Peyer's patch (tissue), 4 donors: ENCODE results near the gene CELF6. TPM values are rescaled to one million over a fixed set of nuclear protein-coding genes. Genes with fewer than 3 reads are reported as not detected.

Source experiments
- DNase-seq, 3 donors: peaks; one replicate each; pipeline ENCODE4 v3.0.0-alpha.2; 2017 to 2019
- H3K27ac ChIP-seq, 4 donors: fragments of 200-600 bp; sonication (generic); one replicate each; pipeline ENCODE4 v1.5.1; 2016 to 2019
- H3K27me3 ChIP-seq, 2 donors: fragments of 200-600 bp; sonication (generic); one replicate each; pipeline ENCODE4 v1.5.1; 2019
- H3K36me3 ChIP-seq, 3 donors: fragments of 200-600 bp; sonication (generic); one replicate each; pipeline ENCODE4 v1.5.1; 2016 to 2019
- H3K4me1 ChIP-seq, 4 donors: fragments of 200-600 bp; sonication (generic); one replicate each; pipeline ENCODE4 v1.5.1; 2016 to 2019
- H3K4me3 ChIP-seq, 4 donors: fragments of 200-600 bp; sonication (generic); 1 replicate in 3 of 4; 2 replicates in 1 of 4; pipeline ENCODE4 v1.5.1; 2016 to 2019; ENCODE audit warnings: mild to moderate bottlenecking in 1 of 4
- H3K9me3 ChIP-seq, 4 donors: fragments of 200-600 bp; sonication (generic); one replicate each; pipeline ENCODE4 v1.5.1; 2016 to 2019; ENCODE audit warnings: mild to moderate bottlenecking in 1 of 4
- CTCF ChIP-seq, 6 experiments: fragments of 450-650 bp in 4 of 6; fragments of 200-600 bp in 2 of 6; sonication (generic) in 1 of 6; IDR thresholded peaks; one replicate each; pipeline ENCODE4 v1.5.1; 2017 to 2019; ENCODE audit warnings: antibody characterized with exemption in 6 of 6, mild to moderate bottlenecking in 3 of 6, moderate library complexity in 1 of 6
- POLR2A ChIP-seq, 2 donors: fragments of 450-650 bp; IDR thresholded peaks; one replicate each; pipeline ENCODE4 v1.5.1; 2017; ENCODE audit warnings: antibody characterized with exemption in 2 of 2, mild to moderate bottlenecking in 2 of 2, moderate library complexity in 2 of 2
- total RNA-seq, 4 donors: library from RNA; depleted of rRNA; stranded (reverse); fragments of >200 nt; gene quantifications; one replicate each; pipeline ENCODE4 v1.1.0, GENCODE V29; 2016

CELF6 gene
- total RNA-seq, 4 donors from 2014 or later, result 1.8 to 3.7 (median 3.6) TPM; not detected in 1

GRCh38 chr15:72342385-72342784 lies 22.4 kb upstream of the CELF6 start:
- Histone ChIP-seq H3K36me3 (peaks cover 0 to 53% (median 0%) of the 10 kb centered on the region in 3 donors), H3K9me3 (no peaks in the 10 kb centered on the region), H3K4me3 (no peak overlapping the region), H3K4me1 (no peaks in the 10 kb centered on the region), H3K27ac (no peak overlapping the region), H3K27me3 (no peaks in the 10 kb centered on the region)
- TF ChIP-seq POLR2A (IDR thresholded peaks at IDR 0.05), result no peak
- TF ChIP-seq CTCF (IDR thresholded peaks at IDR 0.05), result peak in 4 of 6 experiments; percentile 29 to 48 (median 38)
- DNase-seq, result peak in 2 of 3 donors; percentile 36 to 59

GRCh38 chr15:72341361-72341760 lies 21.4 kb upstream of the CELF6 start:
- H3K4me1 ChIP-seq, result no peaks in the 10 kb centered on the region

GRCh38 chr15:72340366-72340765 lies 20.4 kb upstream of the CELF6 start:
- H3K36me3 ChIP-seq, result peaks cover 0 to 33% (median 0%) of the 10 kb centered on the region in 3 donors
- H3K27ac ChIP-seq, result no peak overlapping the region
- TF ChIP-seq CTCF (IDR thresholded peaks at IDR 0.05), result no peak

More at GRCh38 chr15:72341361-72341760, 21.4 kb upstream of the CELF6 start:
- H3K36me3 ChIP-seq, result peaks cover 0 to 43% (median 0%) of the 10 kb centered on the region in 3 donors
- H3K4me3 ChIP-seq, result no peak overlapping the region
- no peak overlapping the region for H3K27ac ChIP-seq
- DNase-seq, result no peak
- H3K27me3 ChIP-seq, result no peaks in the 10 kb centered on the region
- H3K9me3 ChIP-seq, result no peaks in the 10 kb centered on the region
- no peak for TF ChIP-seq CTCF (IDR thresholded peaks at IDR 0.05)
- no peak for TF ChIP-seq POLR2A (IDR thresholded peaks at IDR 0.05)

GRCh38 chr15:72339777-72340177 lies 19.8 kb upstream of the CELF6 start:
- DNase-seq, result no peak
- Histone ChIP-seq H3K4me3 (no peak overlapping the region), H3K4me1 (no peaks in the 10 kb centered on the region), H3K36me3 (peaks cover 0 to 27% (median 0%) of the 10 kb centered on the region in 3 donors), H3K27me3 (no peaks in the 10 kb centered on the region), H3K27ac (no peak overlapping the region), H3K9me3 (no peaks in the 10 kb centered on the region)
- no peak for TF ChIP-seq CTCF (IDR thresholded peaks at IDR 0.05)
- TF ChIP-seq POLR2A (IDR thresholded peaks at IDR 0.05), result no peak

More at GRCh38 chr15:72340366-72340765, 20.4 kb upstream of the CELF6 start:
- no peaks in the 10 kb centered on the region for H3K27me3 ChIP-seq
- no peaks in the 10 kb centered on the region for H3K4me1 ChIP-seq
- DNase-seq, result no peak
- no peak overlapping the region for H3K4me3 ChIP-seq
- no peaks in the 10 kb centered on the region for H3K9me3 ChIP-seq

GRCh38 chr15:72338617-72339321 lies 18.8 kb upstream of the CELF6 start:
- no peak overlapping the region for H3K4me3 ChIP-seq
- TF ChIP-seq CTCF (IDR thresholded peaks at IDR 0.05), result no peak
- TF ChIP-seq POLR2A (IDR thresholded peaks at IDR 0.05), result no peak
- H3K4me1 ChIP-seq, result no peaks in the 10 kb centered on the region
- H3K36me3 ChIP-seq, result peaks cover 0 to 17% (median 0%) of the 10 kb centered on the region in 3 donors
- DNase-seq, result peak in 1 of 3 donors; percentile 45
- H3K9me3 ChIP-seq, result no peaks in the 10 kb centered on the region
- no peaks in the 10 kb centered on the region for H3K27me3 ChIP-seq
- peak overlapping the region in 3 of 4 donors; percentile 27 to 60 (median 43) for H3K27ac ChIP-seq
